A172 (cell line): ENCODE results near the gene KLF14. TPM values are rescaled to one million over a fixed set of nuclear protein-coding genes. Genes with fewer than 3 reads are reported as not detected.
"Not testable (repeated sequence)": the region's sequence is repeated elsewhere in the genome, so short reads cannot be mapped to it uniquely, and the experiment has no call there.

Source experiments
- DNase-seq: peaks from one replicate; pipeline ENCODE4 v3.0.0-alpha.2; 2015; ENCODE audit warnings: low spot score
- total RNA-seq: library from RNA; depleted of rRNA; stranded (reverse); fragments of >200 nt; shearing (Covaris generic); gene quantifications from 2 replicates; pipeline ENCODE4 v1.2.3, GENCODE V29; 2014; rRNA removed

KLF14 gene
- total RNA-seq, 1 experiment from 2014 or later, result 0.60 TPM

GRCh38 chr7:130719541-130719940 lies 14.5 kb downstream of the KLF14 start:
- DNase-seq, result peak; percentile 28

- DNase-seq, result no peak
These were observed 21.6 kb downstream of the KLF14 start for GRCh38 chr7:130712416-130712815.

DNA sequence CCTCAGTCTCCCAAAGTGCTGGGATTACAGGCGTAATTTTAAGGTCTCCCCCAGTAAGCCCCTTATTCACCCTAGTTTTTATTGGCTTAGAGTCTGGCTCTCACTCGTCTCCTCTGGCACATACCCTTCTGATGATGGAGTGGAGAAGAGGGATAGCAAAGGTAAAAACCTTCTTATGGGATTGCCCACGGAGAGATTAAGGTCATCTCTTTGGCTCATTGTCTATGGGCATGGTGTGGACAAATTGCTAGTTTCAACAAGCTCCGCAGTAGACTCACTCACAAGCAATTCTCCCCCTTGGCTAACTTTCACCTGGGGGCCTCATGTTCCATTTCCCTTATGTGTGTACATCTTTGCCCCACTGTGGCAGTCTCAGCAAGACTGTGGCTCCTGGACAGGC lies 25.2 kb downstream of the KLF14 start:
- no peak for DNase-seq

DNA sequence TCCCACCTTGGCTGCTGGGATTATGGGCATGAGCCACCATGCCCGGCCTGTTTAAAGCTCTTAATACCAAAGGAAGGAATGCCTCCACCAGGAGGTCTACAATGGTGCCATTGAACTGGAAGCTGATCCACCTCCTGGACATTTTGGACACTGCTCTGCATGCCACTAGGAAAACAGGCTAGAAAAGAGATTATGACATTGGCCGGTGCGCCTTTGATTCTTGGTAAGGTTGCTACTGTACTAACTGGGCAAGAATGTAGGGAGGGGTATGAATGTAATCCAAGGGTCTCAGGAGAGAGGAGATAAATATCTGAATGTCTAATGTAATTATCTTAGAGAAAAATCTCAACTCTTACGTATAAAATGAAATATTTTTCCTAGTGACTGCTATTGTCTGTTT lies 26.0 kb downstream of the KLF14 start:
- no peak for DNase-seq

- no peak for DNase-seq
These were observed 30.2 kb downstream of the KLF14 start for GRCh38 chr7:130703851-130704250.

DNA sequence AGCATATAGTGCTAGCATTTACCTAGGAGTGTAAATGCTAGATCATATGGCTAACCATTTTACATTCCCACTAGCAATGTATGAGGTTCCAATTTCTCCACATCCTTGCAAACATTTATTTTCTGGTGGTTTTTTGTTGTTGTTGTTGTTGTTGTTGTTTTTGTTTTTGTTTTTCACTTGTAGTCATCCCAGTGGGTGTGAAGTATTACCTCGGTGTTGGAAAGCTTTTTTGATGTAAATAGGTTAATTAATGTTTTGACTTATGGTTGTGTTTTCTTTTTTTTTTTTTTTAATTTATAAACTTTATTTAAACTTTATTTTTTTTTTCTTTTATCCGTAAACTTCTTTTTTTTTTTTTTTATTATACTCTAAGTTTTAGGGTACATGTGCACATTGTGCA lies 32.4 kb downstream of the KLF14 start:
- no peak for DNase-seq

- DNase-seq, result no peak
These were observed 33.2 kb downstream of the KLF14 start for GRCh38 chr7:130700760-130701159.

DNA sequence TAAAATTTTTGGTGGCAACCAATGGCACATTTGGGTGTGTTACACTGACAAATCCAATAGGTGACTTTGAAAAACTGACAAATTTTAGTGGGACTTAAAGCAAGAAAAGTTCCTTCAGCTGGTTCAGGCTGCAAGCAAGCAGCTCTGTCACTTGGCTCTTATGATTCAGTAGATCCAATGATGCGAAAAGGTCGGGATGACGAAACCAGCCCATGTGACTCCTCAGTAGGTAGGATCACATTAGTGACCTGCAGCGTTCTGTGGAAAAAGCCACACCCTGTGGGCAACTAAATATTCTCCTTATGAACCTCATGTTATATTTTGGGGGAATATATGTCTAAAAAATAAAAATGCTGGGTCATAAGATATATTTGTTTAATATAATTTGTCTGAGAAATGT lies 34.3 kb downstream of the KLF14 start:
- no peak for DNase-seq

GRCh38 chr7:130697820-130698219 lies 36.2 kb downstream of the KLF14 start:
- DNase-seq, result no peak

GRCh38 chr7:130695840-130696239 lies 38.2 kb downstream of the KLF14 start:
- DNase-seq, result peak; percentile 46

GRCh38 chr7:130692396-130692795 lies 41.6 kb downstream of the KLF14 start:
- not testable (repeated sequence) for DNase-seq

- DNase-seq, result no peak
These were observed 44.3 kb downstream of the KLF14 start for GRCh38 chr7:130689683-130690082.

DNA sequence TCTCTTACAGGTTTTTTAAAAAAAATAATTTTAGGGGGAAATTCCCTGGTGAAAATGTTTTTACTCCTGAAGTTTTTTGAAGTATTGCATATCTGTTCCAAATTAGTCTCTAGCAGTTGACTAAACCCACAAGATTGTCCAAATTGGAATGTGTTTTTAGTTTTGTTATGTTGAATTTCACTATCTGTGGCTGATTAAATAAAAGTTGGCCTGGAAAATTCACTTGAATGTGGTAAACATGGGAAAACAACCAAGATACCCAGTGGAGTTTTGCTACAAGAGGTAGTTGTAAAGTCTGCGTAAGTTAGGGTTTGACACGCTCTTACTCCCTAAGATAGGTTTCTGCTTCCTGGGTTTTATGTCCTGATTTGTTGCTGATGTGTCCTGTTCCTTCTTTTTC lies 51.0 kb downstream of the KLF14 start:
- DNase-seq, result no peak

Other genes starting within 250 kb of the KLF14 start
- gene MEST, start 242.1 kb downstream of the KLF14 start, total RNA-seq, result not detected in 2 replicates
- gene COPG2, start 65.5 kb downstream of the KLF14 start, total RNA-seq, result 14.1 and 19.0 TPM in 2 replicates
- gene TSGA13, start 47.7 kb downstream of the KLF14 start, total RNA-seq, result not detected in 2 replicates